B cell (primary cell): Measurements from ENCODE around the gene KIF15. TPM values are rescaled to one million over a fixed set of nuclear protein-coding genes. Genes with fewer than 3 reads are reported as not detected.
A peak's percentile ranks its signal among the peaks of the same experiment; 100 is the strongest.

ENCODE experiments used
- ATAC-seq: fragments of 200-7000 bp; cut with Tn5 transposase; one replicate; pipeline ENCODE4 v1.10.0; 2021; ENCODE audit warnings: low read depth, mild to moderate bottlenecking, moderate number of reproducible peaks, moderate library complexity
- CTCF ChIA-PET: fragments of 350-600 bp; sonication (Branson Sonifier 250); formaldehyde crosslinking; loops from one replicate; lab custom pipeline; 2021; ENCODE audit warnings: antibody characterized with exemption, inconsistent platforms; lab: Charles Lee
- POLR2A ChIA-PET: fragments of 350-600 bp; sonication (Branson Sonifier 250); formaldehyde crosslinking; loops from one replicate; lab custom pipeline; 2021; ENCODE audit warnings: antibody characterized with exemption; lab: Charles Lee
- DNase-seq: peaks from one replicate; pipeline ENCODE4 v3.0.0; 2013
- H2AFZ ChIP-seq: 2 replicates; pipeline ENCODE4 v1.6.1; 2012; ENCODE audit warnings: mild to moderate bottlenecking, low read depth, low read length; ENCODE audit not compliant: insufficient read depth, poor library complexity, severe bottlenecking
- H3K27ac ChIP-seq, 2 donors: 1 replicate in 1 of 2; 2 replicates in 1 of 2; pipeline ENCODE4 v1.5.1; 2012 to 2013; ENCODE audit warnings: low read length in 2 of 2, mild to moderate bottlenecking in 2 of 2, moderate library complexity in 1 of 2
- H3K27me3 ChIP-seq, 4 experiments: fragments of 200-600 bp in 1 of 4; sonication (generic) in 1 of 4; replicated peaks in 1 of 4; 1 replicate in 2 of 4; 2 replicates in 2 of 4; pipeline versions ENCODE4 v1.6.1 to v1.7.0; 2013 to 2016; ENCODE audit warnings: low read length in 3 of 4, mild to moderate bottlenecking in 2 of 4, mixed read lengths in 1 of 4, moderate library complexity in 1 of 4; ENCODE audit not compliant: insufficient read depth in 4 of 4, control insufficient read depth in 3 of 4; ENCODE audit errors: control extremely low read depth in 1 of 4
- H3K36me3 ChIP-seq, 2 experiments: replicated peaks in 1 of 2; 1 replicate in 1 of 2; 2 replicates in 1 of 2; pipeline versions ENCODE4 v1.6.1 to v1.7.1; 2013; ENCODE audit warnings: low read length in 1 of 2; ENCODE audit not compliant: insufficient read depth in 2 of 2, control insufficient read depth in 1 of 2; ENCODE audit errors: control extremely low read depth in 1 of 2, extremely low read depth in 1 of 2
- H3K4me1 ChIP-seq, 2 donors: fragments of 200-600 bp in 1 of 2; sonication (generic) in 1 of 2; 1 replicate in 1 of 2; 2 replicates in 1 of 2; pipeline versions ENCODE4 v1.5.1 to v1.6.1; 2013 to 2017; ENCODE audit warnings: low read length in 2 of 2; ENCODE audit not compliant: control insufficient read depth in 2 of 2, insufficient read depth in 2 of 2
- H3K4me2 ChIP-seq: replicated peaks from 2 replicates; pipeline ENCODE3; 2012; ENCODE audit warnings: mild to moderate bottlenecking, low read depth, low read length; ENCODE audit not compliant: poor library complexity, severe bottlenecking
- H3K4me3 ChIP-seq, 5 experiments: fragments of 200-600 bp in 1 of 5; sonication (generic) in 1 of 5; 1 replicate in 3 of 5; 2 replicates in 2 of 5; pipeline versions ENCODE4 v1.5.1 to v1.7.0; 2011 to 2016; ENCODE audit warnings: low read length in 4 of 5, mild to moderate bottlenecking in 4 of 5, low read depth in 2 of 5, control low read depth in 1 of 5, moderate library complexity in 1 of 5; ENCODE audit not compliant: insufficient read depth in 1 of 5; ENCODE audit errors: control extremely low read depth in 1 of 5, extremely low read depth in 1 of 5
- H3K79me2 ChIP-seq: fragments of 200-600 bp; sonication (generic); one replicate; pipeline ENCODE4 v1.6.0; 2016; ENCODE audit warnings: low read length; ENCODE audit not compliant: control insufficient read depth, insufficient read depth
- H3K9ac ChIP-seq: fragments of 200-600 bp; sonication (generic); 2 replicates; pipeline ENCODE4 v1.6.1; 2017; ENCODE audit warnings: mild to moderate bottlenecking, low read length, moderate library complexity
- H3K9me3 ChIP-seq, 3 donors: one replicate each; pipeline versions ENCODE4 v1.6.1 to v1.7.1; 2013; ENCODE audit warnings: low read length in 2 of 3; ENCODE audit not compliant: control insufficient read depth in 2 of 3, insufficient read depth in 1 of 3; ENCODE audit errors: control extremely low read depth in 1 of 3
- H4K20me1 ChIP-seq: 2 replicates; pipeline ENCODE4 v1.6.0; 2012; ENCODE audit warnings: mild to moderate bottlenecking, low read length; ENCODE audit not compliant: insufficient read depth, control insufficient read depth, poor library complexity, severe bottlenecking
- H3K27ac Mint-ChIP-seq: one replicate; pipeline ENCODE4 v1.8.0; 2021; ENCODE audit warnings: mixed read lengths
- H3K27me3 Mint-ChIP-seq: one replicate; pipeline ENCODE4 v1.8.0; 2021; ENCODE audit warnings: mixed read lengths
- H3K4me1 Mint-ChIP-seq: one replicate; pipeline ENCODE4 v1.8.0; 2021; ENCODE audit warnings: mixed read lengths
- H3K4me3 Mint-ChIP-seq: one replicate; pipeline ENCODE4 v1.8.0; 2021; ENCODE audit warnings: mixed read lengths
- H3K9me3 Mint-ChIP-seq: one replicate; pipeline ENCODE4 v1.8.0; 2022; ENCODE audit warnings: mixed read lengths; ENCODE audit not compliant: insufficient read depth
- CTCF ChIP-seq: fragments of 200-600 bp; IDR thresholded peaks from one replicate; pipeline ENCODE4 v1.8.0; 2022; ENCODE audit warnings: antibody characterized with exemption, mild to moderate bottlenecking
- EZH2 ChIP-seq: IDR thresholded peaks from 2 replicates; pipeline ENCODE4 v1.6.1; 2012; ENCODE audit warnings: borderline replicate concordance, low read depth, mild to moderate bottlenecking, moderate library complexity, low read length; ENCODE audit not compliant: insufficient read depth, poor library complexity, severe bottlenecking
- WGBS: methylation state at CpG from one replicate; pipeline ENCODE4 v1.1.5; 2013; ENCODE audit warnings: missing lambda C conversion rate; ENCODE audit not compliant: insufficient coverage; 5-methylcytosine and 5-hydroxymethylcytosine counted together
- intact Hi-C: fragments of 100-400 bp; cut with micrococcal nuclease; formaldehyde crosslinking; loops from one replicate; pipeline ENCODE4 v1.10.0; 2022
- polyA plus RNA-seq: library from polyadenylated mRNA; depleted of rRNA; stranded (reverse); fragments of >200 nt; gene quantifications from 2 replicates; pipeline ENCODE4 v1.2.3, GENCODE V29; 2012
- total RNA-seq, 2 donors: library from RNA; stranded (reverse); fragments of 120-200 nt in 1 of 2; gene quantifications; 1 replicate in 1 of 2; 2 replicates in 1 of 2; pipeline versions ENCODE4 v1.2.3 to v1.2.4, GENCODE V29; 2013 to 2022

KIF15 gene
- total and polyA plus RNA-seq, 2 donors (not counting 1 experiment from before 2014, with no cell fraction given), result 0.28 to 1.4 TPM

GRCh38 chr3:44827196-44827595 is 65.6 kb downstream of the KIF15 start:
- Mint-ChIP-seq H3K9me3 (no peaks in the 10 kb centered on the region), H3K27me3 (no peaks in the 10 kb centered on the region), H3K4me1 (peaks cover 7% of the 10 kb centered on the region), H3K27ac (no peak overlapping the region), H3K4me3 (no peak overlapping the region)
- ChIA-PET POLR2A (no interaction called here), CTCF (no interaction called here)
- Histone ChIP-seq H3K36me3 (peaks cover 0 to 5% of the 10 kb centered on the region in 2 experiments), H3K4me2 (no peak overlapping the region), H3K9ac (no peak overlapping the region), H3K79me2 (no peaks in the 10 kb centered on the region), H3K9me3 (no peaks in the 10 kb centered on the region), H4K20me1 (no peaks in the 10 kb centered on the region), H3K27me3 (no peaks in the 10 kb centered on the region), H3K4me1 (peaks cover 0 to 4% of the 10 kb centered on the region in 2 donors), H3K4me3 (no peak overlapping the region), H2AFZ (peak overlapping the region; percentile 18), H3K27ac (no peak overlapping the region)
- no peak for TF ChIP-seq EZH2
- TF ChIP-seq CTCF, result no peak
- intact Hi-C loops, result no loop called here
- ATAC-seq (no peak), DNase-seq (no peak)
- WGBS, result no CpG with 5 or more reads among the region's 3 CpGs

- peaks cover 0 to 4% of the 10 kb centered on the region in 2 donors for H3K4me1 ChIP-seq
- Mint-ChIP-seq H3K9me3 (peaks cover 4% of the 10 kb centered on the region), H3K27ac (no peak overlapping the region), H3K4me1 (peaks cover 7% of the 10 kb centered on the region), H3K4me3 (no peak overlapping the region), H3K27me3 (no peaks in the 10 kb centered on the region)
- H4K20me1 ChIP-seq, result no peaks in the 10 kb centered on the region
- ChIA-PET POLR2A (no interaction called here), CTCF (no interaction called here)
- H3K4me2 ChIP-seq, result no peak overlapping the region
- intact Hi-C loops, result no loop called here
- H3K27me3 ChIP-seq, result no peaks in the 10 kb centered on the region
- no peak overlapping the region for H3K9ac ChIP-seq
- DNase-seq (no peak), ATAC-seq (no peak)
- peaks cover 0 to 7% (median 6%) of the 10 kb centered on the region in 3 donors for H3K9me3 ChIP-seq
- H3K27ac ChIP-seq, result no peak overlapping the region
- H3K4me3 ChIP-seq, result no peak overlapping the region
- H2AFZ ChIP-seq, result no peak overlapping the region
- WGBS, result no CpG with 5 or more reads among the region's 5 CpGs
- no peaks in the 10 kb centered on the region for H3K79me2 ChIP-seq
- TF ChIP-seq CTCF (no peak), EZH2 (no peak)
- H3K36me3 ChIP-seq, result peaks cover 0 to 5% of the 10 kb centered on the region in 2 experiments
These were observed 69.6 kb downstream of the KIF15 start for GRCh38 chr3:44831232-44831631.
